Activated T-cell treated with anti-CD3 and anti-CD28 coated beads, Interleukin-2, amount 50 U/mL, for 72 hours (primary cell): ENCODE data around the gene LRRTM4. TPM values are rescaled to one million over a fixed set of nuclear protein-coding genes. Genes with fewer than 3 reads are reported as not detected.

ENCODE experiments used
- ATAC-seq, 2 donors: fragments of 150-1000 bp; cut with Tn5 transposase; replicated peaks in 1 of 2; 2 replicates each; pipeline ENCODE4 v1.10.0; 2021; ENCODE audit warnings: moderate library complexity in 2 of 2, mild to moderate bottlenecking in 1 of 2
- DNase-seq, 2 donors: peaks; one replicate each; pipeline ENCODE4 v3.0.0; 2021 to 2022; ENCODE audit warnings: mixed read lengths in 1 of 2
- H3K27ac Mint-ChIP-seq: one replicate; pipeline ENCODE4 v1.8.0; 2022; ENCODE audit warnings: mild to moderate bottlenecking, moderate library complexity, mixed read lengths
- H3K27me3 Mint-ChIP-seq: one replicate; pipeline ENCODE4 v1.8.0; 2022; ENCODE audit warnings: low read depth, mixed read lengths
- H3K36me3 Mint-ChIP-seq, 2 donors: one replicate each; pipeline ENCODE4 v1.8.0; 2022; ENCODE audit warnings: mixed read lengths in 2 of 2, mild to moderate bottlenecking in 1 of 2; ENCODE audit not compliant: insufficient read depth in 2 of 2
- H3K4me1 Mint-ChIP-seq: one replicate; pipeline ENCODE4 v1.8.0; 2022; ENCODE audit warnings: low read depth, mixed read lengths
- H3K4me3 Mint-ChIP-seq, 2 donors: one replicate each; pipeline ENCODE4 v1.8.0; 2022; ENCODE audit warnings: mild to moderate bottlenecking in 2 of 2, mixed read lengths in 2 of 2, moderate library complexity in 2 of 2
- H3K9me3 Mint-ChIP-seq, 2 donors: one replicate each; pipeline ENCODE4 v1.8.0; 2022; ENCODE audit warnings: mixed read lengths in 2 of 2
- total RNA-seq, 2 donors: library from RNA; stranded (reverse); gene quantifications; one replicate each; pipeline ENCODE4 v1.2.3, GENCODE V29; 2022

LRRTM4 gene
- total RNA-seq, 2 donors from 2014 or later: not detected

DNA sequence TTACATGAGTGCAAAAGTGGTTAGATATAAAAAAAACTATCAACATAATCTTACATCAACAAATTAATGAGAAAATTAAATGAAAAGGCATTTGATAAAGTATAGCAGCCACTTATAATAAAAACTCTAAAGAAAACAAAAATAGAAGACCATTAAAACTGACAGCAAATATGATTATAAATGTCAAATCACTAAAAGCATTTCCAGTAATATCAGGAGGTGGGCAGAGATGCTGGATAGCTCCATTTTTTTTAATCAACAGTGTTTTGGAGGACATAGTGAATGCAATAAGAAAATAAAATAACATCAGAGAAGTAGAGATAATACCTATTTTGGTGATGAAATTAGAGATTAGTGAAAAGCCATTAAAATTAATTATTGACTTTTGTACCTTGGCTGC, 173.4 kb downstream of the LRRTM4 start:
- Mint-ChIP-seq H3K36me3 (peaks cover 0 to 1% of the 10 kb centered on the region in 2 donors), H3K9me3 (peaks cover 3 to 10% of the 10 kb centered on the region in 2 donors), H3K27me3 (no peaks in the 10 kb centered on the region), H3K4me1 (no peaks in the 10 kb centered on the region), H3K27ac (no peak overlapping the region), H3K4me3 (no peak overlapping the region)
- ATAC-seq (no peak), DNase-seq (no peak)

DNA sequence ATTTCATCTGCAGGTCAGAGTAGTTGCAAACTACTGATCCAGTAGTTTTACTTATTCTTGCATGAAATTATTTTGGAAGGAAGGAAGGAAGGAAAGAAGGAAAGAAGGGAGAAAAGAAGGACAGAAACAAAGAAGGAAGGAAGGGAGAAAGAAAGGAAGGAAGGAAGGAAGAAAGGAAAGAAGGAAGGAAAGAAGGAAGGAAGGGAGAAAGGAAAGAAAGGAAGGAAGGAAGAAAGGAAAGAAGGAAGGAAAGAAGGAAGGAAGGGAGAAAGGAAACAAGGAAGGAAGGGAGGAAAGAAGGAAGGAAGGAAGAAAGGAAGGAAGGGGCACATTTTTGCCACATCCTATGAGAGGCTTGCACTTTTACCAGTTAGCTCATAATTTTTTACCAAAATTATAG, 186.2 kb downstream of the LRRTM4 start:
- Mint-ChIP-seq H3K27me3 (no peaks in the 10 kb centered on the region), H3K4me3 (no peak overlapping the region), H3K36me3 (peaks cover 0 to 5% of the 10 kb centered on the region in 2 donors), H3K4me1 (no peaks in the 10 kb centered on the region), H3K9me3 (peaks cover 16 to 37% of the 10 kb centered on the region in 2 donors), H3K27ac (no peak overlapping the region)
- DNase-seq: no peak
- no peak for ATAC-seq

DNA sequence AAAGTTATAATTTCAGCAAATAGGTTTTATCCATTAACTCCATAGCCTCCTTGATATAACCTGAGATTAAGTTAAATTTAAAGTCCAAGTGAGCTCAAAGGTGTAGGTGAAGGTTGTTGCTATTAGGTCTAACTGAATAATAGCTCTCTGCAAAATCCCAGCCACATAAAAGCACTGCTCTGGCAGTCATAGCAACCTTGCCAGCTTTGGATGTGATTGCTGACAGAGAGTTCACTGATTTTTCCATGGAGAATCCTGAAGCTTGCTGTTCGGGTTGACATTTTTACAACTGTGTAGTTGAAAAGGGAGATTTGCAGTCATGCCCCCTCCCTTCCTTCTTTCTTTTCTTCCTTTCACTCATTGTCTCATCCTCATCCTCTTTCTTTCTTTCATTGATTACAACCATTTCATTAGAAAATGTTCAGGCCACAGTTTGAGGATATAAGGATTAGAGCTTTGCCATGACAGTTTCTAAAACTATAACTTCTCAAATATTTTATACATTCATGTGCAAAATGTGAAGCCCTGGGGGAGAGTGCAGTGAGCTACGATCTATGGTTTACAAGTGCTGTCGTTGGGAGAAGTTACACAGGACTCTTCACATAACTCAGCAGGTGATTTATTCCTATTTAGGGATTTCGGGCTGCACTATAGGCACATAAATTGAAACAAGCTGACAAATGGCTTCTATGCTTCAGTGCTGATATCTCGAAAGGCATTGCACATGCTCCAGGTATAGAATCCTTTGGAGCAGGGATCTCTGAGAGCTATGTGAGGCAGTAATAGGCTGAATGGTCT, 193.8 kb downstream of the LRRTM4 start:
- Mint-ChIP-seq H3K36me3 (peaks cover 0 to 2% of the 10 kb centered on the region in 2 donors), H3K27me3 (no peaks in the 10 kb centered on the region), H3K9me3 (peaks cover 7 to 19% of the 10 kb centered on the region in 2 donors), H3K4me1 (no peaks in the 10 kb centered on the region), H3K27ac (no peak overlapping the region), H3K4me3 (no peak overlapping the region)
- DNase-seq (no peak), ATAC-seq (no peak)

DNA sequence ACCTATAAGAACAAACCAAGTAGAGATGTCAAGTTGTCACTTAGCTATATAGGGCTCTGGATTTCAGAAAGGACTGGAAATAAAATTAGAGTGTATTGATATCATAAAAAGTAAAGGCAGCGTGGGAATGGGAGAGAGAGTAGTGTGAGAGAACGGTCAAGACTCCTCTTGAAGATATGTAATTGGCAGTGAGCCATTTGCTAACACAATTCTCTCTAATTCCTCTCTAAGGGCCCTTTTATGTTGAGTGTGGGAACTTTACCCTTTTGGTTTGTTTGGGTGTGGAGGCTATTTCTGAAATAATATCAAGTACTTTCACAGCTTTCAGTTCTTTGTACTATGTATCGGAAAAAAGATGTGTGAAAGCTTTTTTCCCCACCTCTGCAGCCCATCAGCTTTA, 196.8 kb downstream of the LRRTM4 start:
- H3K36me3 Mint-ChIP-seq: no peaks in the 10 kb centered on the region
- ATAC-seq: no peak
- DNase-seq: no peak
- no peak overlapping the region for H3K27ac Mint-ChIP-seq
- peaks cover 3 to 12% of the 10 kb centered on the region in 2 donors for H3K9me3 Mint-ChIP-seq
- no peak overlapping the region for H3K4me3 Mint-ChIP-seq
- H3K27me3 Mint-ChIP-seq: no peaks in the 10 kb centered on the region
- no peaks in the 10 kb centered on the region for H3K4me1 Mint-ChIP-seq

DNA sequence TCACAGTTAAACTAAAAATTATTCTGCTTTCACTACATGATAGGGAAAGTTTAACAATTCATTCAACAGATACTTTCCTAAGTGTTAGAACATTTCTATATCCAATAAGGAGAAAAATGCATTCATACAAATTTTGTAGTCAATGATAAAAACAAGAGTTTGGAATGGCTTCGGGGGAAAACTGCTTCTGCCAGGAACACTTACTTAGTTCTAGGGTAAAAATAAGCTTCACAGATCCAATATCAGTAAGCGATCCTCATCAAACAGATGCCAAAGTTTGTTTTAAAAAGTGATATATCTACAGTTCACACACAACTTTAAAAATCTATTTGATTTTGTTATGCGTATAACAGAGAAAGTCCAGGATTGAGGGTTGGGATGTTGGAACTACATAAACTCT, 199.7 kb downstream of the LRRTM4 start:
- no peaks in the 10 kb centered on the region for H3K4me1 Mint-ChIP-seq

DNA sequence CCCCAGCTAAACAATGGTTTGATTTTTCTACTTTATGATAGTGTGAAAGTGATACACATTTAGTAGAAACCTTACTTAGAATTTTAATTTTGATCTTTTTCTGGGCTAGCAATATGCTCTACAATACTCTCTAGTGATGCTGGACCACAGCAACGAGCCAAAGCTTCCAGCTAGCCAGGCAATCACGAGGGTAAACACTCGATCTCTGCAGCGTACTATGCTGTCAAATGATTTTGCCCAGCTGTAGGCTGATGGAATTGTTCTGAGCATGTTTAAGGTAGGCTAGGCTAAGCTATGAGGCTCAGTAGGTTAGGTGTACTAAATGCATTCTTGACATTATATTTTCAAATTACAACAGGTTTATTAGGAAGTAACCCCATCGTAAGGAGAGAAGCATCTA, 207.5 kb downstream of the LRRTM4 start:
- H3K27me3 Mint-ChIP-seq: no peaks in the 10 kb centered on the region
- no peaks in the 10 kb centered on the region for H3K4me1 Mint-ChIP-seq
- peaks cover 4% of the 10 kb centered on the region in 2 donors for H3K9me3 Mint-ChIP-seq
- no peaks in the 10 kb centered on the region for H3K36me3 Mint-ChIP-seq
- DNase-seq (no peak), ATAC-seq (no peak)
- no peak overlapping the region for H3K4me3 Mint-ChIP-seq
- H3K27ac Mint-ChIP-seq: no peak overlapping the region

More for the DNA sequence above, 199.7 kb downstream of the LRRTM4 start:
- no peaks in the 10 kb centered on the region for H3K36me3 Mint-ChIP-seq
- ATAC-seq (no peak), DNase-seq (no peak)
- H3K27me3 Mint-ChIP-seq: no peaks in the 10 kb centered on the region
- no peak overlapping the region for H3K27ac Mint-ChIP-seq
- H3K9me3 Mint-ChIP-seq: peaks cover 5 to 6% of the 10 kb centered on the region in 2 donors
- H3K4me3 Mint-ChIP-seq: no peak overlapping the region

DNA sequence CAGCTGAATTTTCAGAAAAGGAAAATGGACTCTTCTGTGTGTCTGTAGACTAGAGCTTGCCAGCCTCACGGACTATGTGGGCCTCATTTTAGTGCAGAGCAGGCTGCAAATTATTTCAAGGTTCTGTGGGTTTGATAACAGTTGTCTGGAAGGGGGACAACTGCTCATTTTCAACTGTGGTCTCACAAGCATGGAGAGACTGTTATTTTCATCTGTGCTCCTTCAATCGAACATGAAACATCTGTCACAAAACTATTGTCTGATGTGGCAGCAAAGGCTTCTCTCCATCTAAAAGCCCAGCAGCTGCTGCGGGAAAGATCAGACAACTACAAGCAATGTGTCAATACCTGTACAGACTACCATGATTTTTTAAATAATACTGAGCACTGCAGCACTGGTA, 211.8 kb downstream of the LRRTM4 start:
- Mint-ChIP-seq H3K27me3 (no peaks in the 10 kb centered on the region), H3K4me1 (no peaks in the 10 kb centered on the region), H3K27ac (no peak overlapping the region), H3K9me3 (peaks cover 3 to 10% of the 10 kb centered on the region in 2 donors), H3K4me3 (no peak overlapping the region), H3K36me3 (no peaks in the 10 kb centered on the region)
- DNase-seq (no peak), ATAC-seq (no peak)

DNA sequence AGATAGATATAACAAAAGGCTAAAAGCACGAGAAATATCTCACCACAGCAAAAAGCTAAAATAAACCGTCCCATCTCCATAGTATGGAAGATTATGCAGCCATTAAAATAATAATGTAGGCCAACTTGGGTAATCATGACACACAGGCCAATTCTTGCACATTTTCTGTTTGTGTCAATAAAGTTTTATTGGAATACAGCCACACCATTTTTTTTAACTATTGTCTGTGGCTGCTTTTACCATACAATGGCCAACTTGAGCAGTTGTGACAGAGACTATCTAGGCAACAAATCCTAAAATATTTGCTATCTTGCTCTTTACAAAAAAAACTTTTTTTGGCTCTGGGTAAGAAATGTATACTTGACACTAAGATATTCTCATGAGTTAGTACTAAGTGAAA, 212.5 kb downstream of the LRRTM4 start:
- Mint-ChIP-seq H3K36me3 (no peaks in the 10 kb centered on the region), H3K4me1 (no peaks in the 10 kb centered on the region), H3K27ac (no peak overlapping the region), H3K27me3 (no peaks in the 10 kb centered on the region), H3K4me3 (no peak overlapping the region), H3K9me3 (peaks cover 3 to 10% of the 10 kb centered on the region in 2 donors)
- ATAC-seq (no peak), DNase-seq (no peak)

DNA sequence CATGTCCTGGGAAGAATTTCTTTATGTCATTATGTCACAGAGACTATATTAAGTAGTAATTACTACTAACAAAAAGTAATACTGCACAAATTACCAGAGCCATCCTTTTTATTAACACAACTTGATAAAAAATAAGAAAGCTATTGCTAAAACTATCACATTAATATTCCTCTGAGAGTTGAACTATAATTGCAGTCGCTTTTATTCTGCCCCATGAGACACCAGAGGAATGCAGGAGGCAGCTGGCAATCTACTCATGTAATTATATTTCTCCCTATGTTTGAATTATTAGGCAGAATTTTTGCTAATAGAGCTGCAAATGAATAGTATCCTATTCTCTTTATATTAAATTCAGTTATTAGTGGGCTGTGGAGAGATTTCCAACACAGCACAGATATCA, 220.7 kb downstream of the LRRTM4 start:
- ATAC-seq (no peak), DNase-seq (no peak)
- H3K27me3 Mint-ChIP-seq: no peaks in the 10 kb centered on the region
- no peak overlapping the region for H3K27ac Mint-ChIP-seq
- no peaks in the 10 kb centered on the region for H3K4me1 Mint-ChIP-seq
- H3K36me3 Mint-ChIP-seq: peaks cover 0 to 1% of the 10 kb centered on the region in 2 donors
- H3K9me3 Mint-ChIP-seq: peaks cover 3 to 6% of the 10 kb centered on the region in 2 donors
- H3K4me3 Mint-ChIP-seq: no peak overlapping the region

DNA sequence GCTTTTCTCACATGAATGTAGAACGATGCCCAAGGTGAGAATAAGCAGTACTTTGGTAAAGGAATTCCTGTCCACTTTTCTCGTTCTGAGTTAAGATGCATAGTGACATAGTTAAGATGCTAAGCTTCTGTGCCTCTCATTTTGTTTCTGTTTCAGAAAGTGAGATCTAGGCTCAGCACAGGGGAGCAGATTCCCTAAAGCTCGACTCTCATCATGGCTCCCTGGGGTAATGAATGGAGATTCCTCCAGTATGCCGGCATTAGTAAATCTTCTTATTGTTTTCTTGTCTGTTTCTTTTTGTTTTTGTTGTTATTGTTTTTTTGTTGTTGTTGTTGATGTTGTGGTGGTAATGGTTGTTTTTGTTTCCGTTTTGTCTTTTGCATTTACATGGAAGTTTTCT, 225.4 kb downstream of the LRRTM4 start:
- Mint-ChIP-seq H3K27me3 (no peaks in the 10 kb centered on the region), H3K4me3 (no peak overlapping the region), H3K9me3 (peaks cover 3 to 6% of the 10 kb centered on the region in 2 donors), H3K27ac (no peak overlapping the region), H3K4me1 (no peaks in the 10 kb centered on the region), H3K36me3 (peaks cover 0 to under 1% of the 10 kb centered on the region in 2 donors)
- DNase-seq (no peak), ATAC-seq (no peak)

DNA sequence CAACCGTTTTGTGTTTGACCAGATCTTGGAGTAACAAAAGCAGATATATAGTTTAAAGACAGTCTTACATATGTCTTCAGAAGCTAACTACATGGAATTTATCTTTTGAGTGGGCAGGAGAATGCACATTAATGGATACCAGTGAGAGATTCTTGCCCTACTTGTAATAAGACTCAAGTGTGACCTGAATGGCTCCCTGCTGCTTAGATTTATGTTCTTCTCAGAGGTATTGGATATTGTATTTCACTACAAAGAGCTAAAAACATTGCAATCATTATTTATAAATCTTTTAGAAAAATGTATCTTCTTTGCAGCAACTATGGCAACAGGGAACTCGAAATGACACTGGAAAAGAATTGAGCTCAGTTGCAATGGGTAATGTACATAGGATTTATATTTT, 227.7 kb downstream of the LRRTM4 start:
- no peaks in the 10 kb centered on the region for H3K4me1 Mint-ChIP-seq
- H3K27me3 Mint-ChIP-seq: no peaks in the 10 kb centered on the region

DNA sequence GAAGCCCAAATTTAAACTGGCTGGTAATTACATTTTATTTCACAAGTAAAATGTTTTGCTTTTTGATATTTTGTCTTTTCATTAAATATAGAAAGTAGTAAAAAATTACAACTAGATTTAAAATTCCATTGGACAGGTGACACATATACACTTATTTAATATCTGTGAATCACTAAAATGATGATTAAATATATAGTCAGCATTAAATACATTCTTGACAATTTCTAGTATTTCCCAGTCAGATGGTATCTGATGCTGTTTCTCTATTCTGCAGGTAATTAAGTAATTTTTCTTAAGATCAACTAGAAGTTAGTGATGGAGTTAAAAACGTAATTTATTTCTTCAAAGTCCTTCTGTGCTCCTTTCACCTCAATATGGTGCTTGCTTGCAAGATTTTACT, 237.8 kb downstream of the LRRTM4 start:
- peaks cover 3% of the 10 kb centered on the region in 2 donors for H3K9me3 Mint-ChIP-seq
- no peak for DNase-seq
- H3K36me3 Mint-ChIP-seq: no peaks in the 10 kb centered on the region
- H3K4me3 Mint-ChIP-seq: no peak overlapping the region
- no peak overlapping the region for H3K27ac Mint-ChIP-seq
- no peaks in the 10 kb centered on the region for H3K4me1 Mint-ChIP-seq
- no peak for ATAC-seq
- H3K27me3 Mint-ChIP-seq: no peaks in the 10 kb centered on the region

More for the DNA sequence above, 227.7 kb downstream of the LRRTM4 start:
- ATAC-seq: no peak
- Mint-ChIP-seq H3K9me3 (peaks cover 3 to 6% of the 10 kb centered on the region in 2 donors), H3K27ac (no peak overlapping the region), H3K4me3 (no peak overlapping the region), H3K36me3 (no peaks in the 10 kb centered on the region)
- no peak for DNase-seq

DNA sequence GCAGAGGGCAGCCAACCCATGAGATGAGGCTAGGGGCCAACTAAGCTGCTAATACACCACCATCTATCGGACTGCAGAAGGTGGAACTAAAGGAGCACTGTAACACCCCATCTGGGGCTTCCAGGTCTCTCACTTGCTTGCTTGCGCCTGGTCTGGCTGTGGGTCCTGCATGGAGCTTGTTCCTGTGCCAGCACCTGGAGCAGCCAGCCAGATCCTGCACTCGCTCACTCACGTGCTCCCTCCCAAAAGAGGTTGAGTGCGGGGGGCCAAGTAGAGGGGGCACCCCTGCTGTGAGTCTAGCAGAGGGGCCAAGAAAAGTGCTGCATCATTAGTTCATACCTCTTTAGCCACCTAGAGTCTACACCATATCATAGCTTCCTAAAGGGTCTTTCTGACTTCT, 250.9 kb downstream of the LRRTM4 start:
- no peaks in the 10 kb centered on the region for H3K36me3 Mint-ChIP-seq
- H3K27me3 Mint-ChIP-seq: no peaks in the 10 kb centered on the region
- peaks cover 7 to 10% of the 10 kb centered on the region in 2 donors for H3K9me3 Mint-ChIP-seq
- H3K4me3 Mint-ChIP-seq: no peak overlapping the region
- no peaks in the 10 kb centered on the region for H3K4me1 Mint-ChIP-seq
- ATAC-seq (no peak), DNase-seq (no peak)
- no peak overlapping the region for H3K27ac Mint-ChIP-seq

DNA sequence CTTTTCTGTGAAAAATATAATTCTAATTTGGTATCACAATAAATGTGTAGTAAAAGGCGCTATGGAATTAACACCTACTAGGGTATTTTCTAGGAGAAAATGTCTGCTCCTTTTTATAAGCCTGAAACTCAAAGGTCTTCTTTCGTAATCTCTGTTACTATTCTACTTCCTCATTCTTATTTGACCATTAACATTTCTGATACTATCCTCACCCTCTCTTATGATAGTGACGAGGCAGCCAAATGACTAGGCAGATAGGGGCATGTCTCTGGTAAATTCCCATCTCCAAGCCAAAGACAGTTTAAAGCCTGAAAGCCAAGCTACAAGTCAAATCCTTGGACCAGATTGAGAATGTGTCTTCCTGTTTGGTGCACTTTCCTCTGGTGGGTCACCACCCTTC, 251.7 kb downstream of the LRRTM4 start:
- ATAC-seq (no peak), DNase-seq (no peak)
- Mint-ChIP-seq H3K27ac (no peak overlapping the region), H3K4me3 (no peak overlapping the region), H3K4me1 (no peaks in the 10 kb centered on the region), H3K36me3 (no peaks in the 10 kb centered on the region), H3K27me3 (no peaks in the 10 kb centered on the region), H3K9me3 (peaks cover 10% of the 10 kb centered on the region in 2 donors)
